HG03025 (cell line): ENCODE data around the gene RNF10.
"Not testable (repeated sequence)": the region's sequence is repeated elsewhere in the genome, so short reads cannot be mapped to it uniquely, and the experiment has no call there.

Experiments used
- ATAC-seq: cut with Tn5 transposase; IDR thresholded peaks from one replicate; pipeline ENCODE4 v1.9.1; 2021; ENCODE audit warnings: mild to moderate bottlenecking, moderate library complexity; ENCODE audit not compliant: unreplicated experiment, low FRiP score

RNF10 gene

GRCh38 chr12:120610560-120610959 lies 76.4 kb downstream of the RNF10 start:
- ATAC-seq: no peak

GRCh38 chr12:120611534-120611933 lies 77.4 kb downstream of the RNF10 start:
- not testable (repeated sequence) for ATAC-seq

GRCh38 chr12:120614848-120615247 lies 80.7 kb downstream of the RNF10 start:
- ATAC-seq: no peak

GRCh38 chr12:120617193-120617592 lies 83.0 kb downstream of the RNF10 start:
- not testable (repeated sequence) for ATAC-seq

GRCh38 chr12:120617767-120618166 lies 83.6 kb downstream of the RNF10 start:
- ATAC-seq: not testable (repeated sequence)

- no peak for ATAC-seq
Measured at GRCh38 chr12:120618954-120619615, 84.9 kb downstream of the RNF10 start.

GRCh38 chr12:120620624-120621023 lies 86.5 kb downstream of the RNF10 start:
- no peak for ATAC-seq

GRCh38 chr12:120625557-120626419 lies 91.6 kb downstream of the RNF10 start:
- no peak for ATAC-seq
